Measurements from ENCODE around the gene LIN52. TPM values are rescaled to one million over a fixed set of nuclear protein-coding genes. Genes with fewer than 3 reads are reported as not detected.

The LIN52 gene
- total and polyA plus RNA-seq, 2 of the 8 experiments (the other 6 are each of a cell fraction or from before 2014, with no cell fraction given) = 6.8 to 11.6 TPM

DNA sequence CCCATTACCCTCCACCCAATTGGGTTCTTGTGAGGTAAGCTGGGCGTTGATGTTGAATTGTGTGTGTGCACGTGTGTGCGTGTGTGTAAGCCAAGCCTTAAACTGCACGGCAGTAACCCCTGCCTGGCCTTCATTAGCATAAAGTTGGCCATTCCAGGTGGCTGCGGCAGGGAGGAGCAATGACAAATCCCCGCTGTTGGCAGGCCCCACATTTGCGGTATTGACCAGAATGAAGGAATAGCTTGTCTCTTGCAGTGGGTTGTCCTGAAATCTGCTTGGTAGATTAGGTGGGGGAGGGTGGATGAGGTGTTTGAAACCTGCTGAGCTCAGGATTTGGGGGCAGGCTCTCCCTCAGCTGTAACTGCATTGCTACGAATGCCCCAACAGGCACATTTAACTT, 161.8 kb downstream of the LIN52 start (continued):
- TF ChIP-seq, protein P1, sequence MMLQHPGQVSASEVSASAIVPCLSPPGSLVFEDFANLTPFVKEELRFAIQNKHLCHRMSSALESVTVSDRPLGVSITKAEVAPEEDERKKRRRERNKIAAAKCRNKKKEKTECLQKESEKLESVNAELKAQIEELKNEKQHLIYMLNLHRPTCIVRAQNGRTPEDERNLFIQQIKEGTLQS (IDR thresholded peaks at IDR 0.05; ENCODE audit: insufficient read depth, low read depth, low read length) = no peak
- no peak for TF ChIP-seq TAF1 (IDR thresholded peaks at IDR 0.05; ENCODE audit: low read depth, low read length)
- TF ChIP-seq JUN (IDR thresholded peaks at IDR 0.05; ENCODE audit: low read depth, low read length) = no peak
- TF ChIP-seq EGR1 (IDR thresholded peaks at IDR 0.05; ENCODE audit: borderline replicate concordance, low read depth, low read length) = no peak

All from H1 (cell line).